Loucy (cell line): ENCODE results near the gene XPNPEP2.

Source experiments
- H2AFZ ChIP-seq: fragments of 200-600 bp; sonication (generic); 2 replicates; pipeline ENCODE4 v1.6.0; 2016; ENCODE audit warnings: antibody characterized with exemption, mild to moderate bottlenecking, low read length, moderate library complexity
- H3F3A ChIP-seq: fragments of 200-600 bp; 2 replicates; pipeline ENCODE4 v1.6.0; 2016; ENCODE audit warnings: antibody characterized with exemption, low read depth, mild to moderate bottlenecking
- H3K27me3 ChIP-seq: fragments of 200-600 bp; sonication (generic); 2 replicates; pipeline ENCODE4 v1.6.1; 2014; ENCODE audit warnings: low read length, mild to moderate bottlenecking; ENCODE audit not compliant: insufficient read depth, poor library complexity, severe bottlenecking
- H3K36me3 ChIP-seq: fragments of 200-600 bp; sonication (generic); 2 replicates; pipeline ENCODE4 v1.6.1; 2016; ENCODE audit warnings: low read length; ENCODE audit not compliant: insufficient read depth
- H3K4me1 ChIP-seq: fragments of 200-600 bp; sonication (generic); 2 replicates; pipeline ENCODE4 v1.5.1; 2014; ENCODE audit warnings: low read length, mild to moderate bottlenecking; ENCODE audit not compliant: insufficient read depth, poor library complexity, severe bottlenecking
- H3K4me2 ChIP-seq: fragments of 200-600 bp; sonication (generic); 2 replicates; pipeline ENCODE4 v1.6.0; 2014; ENCODE audit warnings: antibody characterized with exemption, low read length, low read depth, mild to moderate bottlenecking; ENCODE audit not compliant: poor library complexity, severe bottlenecking
- H3K4me3 ChIP-seq: fragments of 200-600 bp; sonication (generic); 2 replicates; pipeline ENCODE4 v1.5.1; 2014; ENCODE audit warnings: low read length, mild to moderate bottlenecking, mixed read lengths; ENCODE audit not compliant: poor library complexity, severe bottlenecking
- H3K79me2 ChIP-seq: fragments of 200-600 bp; sonication (generic); 2 replicates; pipeline ENCODE4 v1.6.1; 2014; ENCODE audit warnings: low read length; ENCODE audit not compliant: insufficient read depth
- H3K9ac ChIP-seq: fragments of 200-600 bp; sonication (generic); 2 replicates; pipeline ENCODE4 v1.6.0; 2014; ENCODE audit warnings: mild to moderate bottlenecking, low read depth, low read length, moderate library complexity; ENCODE audit not compliant: poor library complexity, severe bottlenecking
- H3K9me2 ChIP-seq: fragments of 200-600 bp; sonication (generic); replicated peaks from 2 replicates; pipeline ENCODE4 v1.6.1; 2016; ENCODE audit warnings: low read depth, low read length, mixed read lengths
- H3K9me3 ChIP-seq: fragments of 200-600 bp; sonication (generic); 2 replicates; pipeline ENCODE4 v1.6.1; 2014; ENCODE audit warnings: mild to moderate bottlenecking, antibody characterized with exemption, low read length, low read depth; ENCODE audit not compliant: insufficient read depth
- H4K20me1 ChIP-seq: fragments of 200-600 bp; sonication (generic); 2 replicates; pipeline ENCODE4 v1.6.0; 2014; ENCODE audit warnings: antibody characterized with exemption, low read length, mild to moderate bottlenecking; ENCODE audit not compliant: insufficient read depth, poor library complexity, severe bottlenecking
- CTCF ChIP-seq: fragments of 200-600 bp; sonication (generic); conservative IDR thresholded peaks from 2 replicates; pipeline ENCODE4 v1.5.1; 2014; ENCODE audit warnings: mild to moderate bottlenecking, antibody characterized with exemption, low read length
- EZH2phosphoT487 ChIP-seq: fragments of 200-600 bp; IDR thresholded peaks from 2 replicates; pipeline ENCODE4 v1.6.1; 2018; ENCODE audit warnings: antibody characterized with exemption, mild to moderate bottlenecking, moderate library complexity, borderline replicate concordance

Gene XPNPEP2

GRCh38 chrX:129787336-129788055 lies 48.7 kb downstream of the XPNPEP2 start:
- Histone ChIP-seq H3K4me1 (peaks cover 27% of the 10 kb centered on the region), H3K9ac (peak overlapping the region; percentile 95), H4K20me1 (peaks cover 74% of the 10 kb centered on the region), H3K79me2 (peaks cover 82% of the 10 kb centered on the region), H3K27me3 (no peaks in the 10 kb centered on the region), H2AFZ (no peak overlapping the region), H3K4me2 (peak overlapping the region; percentile 87), H3K36me3 (peaks cover 54% of the 10 kb centered on the region), H3F3A (peaks cover 3% of the 10 kb centered on the region; the same call in 1 of the 2 replicates), H3K9me2 (no peaks in the 10 kb centered on the region), H3K4me3 (peak overlapping the region; percentile 96), H3K9me3 (no peaks in the 10 kb centered on the region)
- TF ChIP-seq EZH2phosphoT487 (no peak), CTCF (no peak)

GRCh38 chrX:129788527-129788926 lies 49.7 kb downstream of the XPNPEP2 start:
- Histone ChIP-seq H3K4me3 (no peak overlapping the region), H3K9ac (no peak overlapping the region), H3K27me3 (no peaks in the 10 kb centered on the region), H4K20me1 (peaks cover 64% of the 10 kb centered on the region), H3K4me2 (no peak overlapping the region), H3K36me3 (peaks cover 56% of the 10 kb centered on the region), H3K9me2 (no peaks in the 10 kb centered on the region), H3K4me1 (peaks cover 27% of the 10 kb centered on the region), H3K79me2 (peaks cover 71% of the 10 kb centered on the region), H2AFZ (no peak overlapping the region), H3K9me3 (no peaks in the 10 kb centered on the region), H3F3A (peaks cover 3% of the 10 kb centered on the region; the same call in 1 of the 2 replicates)
- TF ChIP-seq CTCF = no peak
- no peak for TF ChIP-seq EZH2phosphoT487

- Histone ChIP-seq H3K9ac (no peak overlapping the region), H3K4me1 (peaks cover 19% of the 10 kb centered on the region), H3K27me3 (no peaks in the 10 kb centered on the region), H4K20me1 (peaks cover 55% of the 10 kb centered on the region), H3K36me3 (peaks cover 61% of the 10 kb centered on the region; the same call in 1 of the 2 replicates), H3K9me3 (no peaks in the 10 kb centered on the region), H3K79me2 (peaks cover 55% of the 10 kb centered on the region), H3K4me3 (no peak overlapping the region), H3F3A (peaks cover 3% of the 10 kb centered on the region; the same call in 1 of the 2 replicates), H3K4me2 (no peak overlapping the region), H2AFZ (no peak overlapping the region), H3K9me2 (no peaks in the 10 kb centered on the region)
- no peak for TF ChIP-seq EZH2phosphoT487
- 0 out of 2 replicates have a peak, but pooled peaks have one; percentile 15 for TF ChIP-seq CTCF
These were observed 51.4 kb downstream of the XPNPEP2 start for GRCh38 chrX:129790146-129790545.
